GM19099 (cell line): ENCODE measurements around the gene NDNF.

Experiments
- POLR2A ChIP-seq: IDR thresholded peaks from 3 replicates; pipeline ENCODE4 v1.6.1; 2011; ENCODE audit warnings: low read depth; ENCODE audit not compliant: insufficient read length; ENCODE audit errors: extremely low read depth

The NDNF gene

GRCh38 chr4:121077496-121077895 lies 5.2 kb upstream of the NDNF start:
- no peak for TF ChIP-seq POLR2A

- no peak for TF ChIP-seq POLR2A
These were observed 4.1 kb upstream of the NDNF start for GRCh38 chr4:121076416-121076815.

GRCh38 chr4:121073672-121074381 lies 1.5 kb upstream of the NDNF start:
- no peak for TF ChIP-seq POLR2A

- TF ChIP-seq POLR2A: no peak
These were observed 685 bp upstream of the NDNF start for GRCh38 chr4:121073004-121073435.

- TF ChIP-seq POLR2A: no peak
These were observed 603 bp downstream of the NDNF start for GRCh38 chr4:121071640-121072223.

- TF ChIP-seq POLR2A: no peak
These were observed 1.4 kb downstream of the NDNF start for GRCh38 chr4:121070696-121071639.

GRCh38 chr4:121070274-121070673 lies 2.1 kb downstream of the NDNF start:
- no peak for TF ChIP-seq POLR2A

GRCh38 chr4:121069430-121069829 lies 2.9 kb downstream of the NDNF start:
- TF ChIP-seq POLR2A: no peak

GRCh38 chr4:121064482-121064881 lies 7.9 kb downstream of the NDNF start:
- TF ChIP-seq POLR2A: no peak

GRCh38 chr4:121062521-121062920 lies 9.8 kb downstream of the NDNF start:
- no peak for TF ChIP-seq POLR2A

- TF ChIP-seq POLR2A: no peak
These were observed 10.5 kb downstream of the NDNF start for GRCh38 chr4:121061861-121062260.

GRCh38 chr4:121061215-121061614 lies 11.1 kb downstream of the NDNF start:
- TF ChIP-seq POLR2A: no peak

- TF ChIP-seq POLR2A: no peak
These were observed 14.8 kb downstream of the NDNF start for GRCh38 chr4:121057466-121057922.

- no peak for TF ChIP-seq POLR2A
These were observed 16.3 kb downstream of the NDNF start for GRCh38 chr4:121056066-121056465.

GRCh38 chr4:121054373-121054772 lies 18.0 kb downstream of the NDNF start:
- TF ChIP-seq POLR2A: no peak
